GM21360 (cell line): ENCODE measurements around the gene BRME1.

Source experiments
- ATAC-seq: cut with Tn5 transposase; IDR thresholded peaks from one replicate; pipeline ENCODE4 v1.9.1; 2021; ENCODE audit warnings: mild to moderate bottlenecking, moderate library complexity; ENCODE audit not compliant: unreplicated experiment

BRME1 gene

DNA sequence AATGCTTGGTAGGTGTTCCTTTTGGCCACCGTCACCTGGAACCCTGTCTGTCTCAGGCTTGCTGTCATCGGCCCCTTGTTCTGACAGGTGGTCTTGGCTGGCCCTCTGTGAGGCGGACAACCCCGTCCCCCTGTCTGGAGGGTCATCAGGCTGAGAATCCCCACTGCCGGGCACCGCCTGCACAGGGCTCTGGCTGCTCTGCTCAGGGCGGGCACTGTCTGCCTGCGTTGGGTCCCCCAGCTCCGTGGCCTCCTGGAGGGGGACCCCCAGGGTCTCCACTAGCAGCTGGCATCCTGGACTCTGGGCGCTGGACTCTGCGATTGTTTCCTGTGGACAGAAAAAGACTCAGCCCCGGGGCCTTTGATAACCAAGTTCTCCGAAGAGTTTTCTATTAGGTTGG lies 15.8 kb downstream of the BRME1 start:
- no peak for ATAC-seq

DNA sequence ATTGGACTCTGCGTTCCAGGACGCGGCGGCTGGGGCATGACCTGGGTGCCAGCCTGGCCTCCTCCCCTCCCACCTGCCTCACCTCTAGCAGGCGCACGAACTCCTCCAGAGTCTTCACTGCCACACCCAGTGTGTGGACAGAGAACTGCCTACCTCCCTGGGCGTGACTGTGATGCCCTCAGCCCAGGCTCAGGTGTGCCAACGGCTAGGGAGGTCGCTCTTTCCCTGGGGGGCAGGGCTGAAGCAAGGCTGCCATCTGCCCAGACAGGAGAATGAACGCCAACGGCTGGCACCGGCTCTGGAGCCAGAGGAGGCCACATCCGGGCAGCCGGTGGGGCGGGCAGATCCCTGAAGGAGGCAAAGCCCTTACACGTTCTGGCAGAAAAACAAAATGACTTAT lies 17.6 kb downstream of the BRME1 start:
- no peak for ATAC-seq

DNA sequence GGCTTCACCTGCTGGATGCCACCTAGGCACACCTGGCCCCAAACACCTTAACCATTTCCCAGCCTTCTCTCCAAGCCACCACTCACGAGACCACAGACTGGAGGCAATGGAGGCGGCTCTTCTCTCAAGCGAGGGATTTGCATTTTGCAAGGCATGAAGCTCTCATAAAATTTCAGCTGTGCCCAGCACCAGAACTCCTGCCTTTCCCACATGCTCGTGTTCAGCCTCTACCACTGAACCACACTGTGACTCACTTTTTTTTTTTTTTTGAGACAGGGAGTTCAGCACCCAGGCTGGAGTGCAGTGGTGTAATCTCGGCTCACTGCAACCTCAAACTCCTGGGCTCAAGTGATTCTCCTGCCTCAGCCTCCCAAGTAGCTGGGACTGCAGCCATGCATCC lies 18.4 kb downstream of the BRME1 start:
- ATAC-seq: no peak

DNA sequence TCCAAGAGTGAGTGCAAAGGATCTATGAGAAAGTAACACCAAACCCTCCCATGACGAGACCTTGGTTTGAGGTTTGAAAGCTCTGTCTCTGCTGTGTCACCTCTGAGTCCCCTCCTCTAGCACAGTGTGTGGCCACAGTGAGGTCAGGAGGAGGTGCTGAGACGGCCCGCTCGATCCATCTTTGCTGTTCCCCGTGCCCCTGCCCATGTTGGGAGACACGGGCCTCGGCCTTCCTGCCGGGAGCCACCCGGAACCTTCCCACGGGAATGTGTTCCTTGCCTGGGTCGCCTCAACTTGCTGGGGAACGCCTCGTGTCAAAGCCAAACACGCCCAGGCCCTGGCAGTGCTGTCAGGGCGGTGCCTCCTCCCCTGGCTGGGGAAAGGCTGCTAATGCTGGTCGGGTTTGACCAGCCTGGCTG lies 18.9 kb downstream of the BRME1 start:
- ATAC-seq: no peak

DNA sequence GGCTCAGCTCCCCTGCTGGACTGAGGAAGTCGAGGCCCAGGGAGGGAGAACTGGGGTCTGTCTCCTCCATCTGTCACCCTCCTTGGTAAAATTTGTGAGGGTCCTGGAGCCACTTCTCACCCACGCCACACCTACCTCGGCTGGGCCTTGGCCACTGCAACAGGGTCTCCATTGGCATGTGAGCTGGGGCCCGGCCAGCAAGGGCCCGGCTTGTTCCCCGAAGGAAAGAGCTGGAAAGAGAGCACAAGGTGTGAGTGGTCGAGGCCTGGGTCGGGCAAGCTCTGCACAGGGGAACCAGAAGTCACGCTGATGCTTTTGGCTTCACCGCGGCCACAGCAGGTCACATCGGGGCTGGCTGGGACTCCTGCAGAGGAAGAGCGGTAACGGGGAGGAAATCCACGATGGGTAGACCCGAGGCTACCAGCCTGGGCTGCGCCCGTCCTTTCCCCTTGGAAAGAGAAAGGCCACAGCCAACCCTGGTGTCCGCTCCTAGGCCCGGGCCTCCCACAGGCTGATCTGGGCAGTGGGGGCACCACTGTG lies 20.0 kb downstream of the BRME1 start:
- ATAC-seq: no peak

DNA sequence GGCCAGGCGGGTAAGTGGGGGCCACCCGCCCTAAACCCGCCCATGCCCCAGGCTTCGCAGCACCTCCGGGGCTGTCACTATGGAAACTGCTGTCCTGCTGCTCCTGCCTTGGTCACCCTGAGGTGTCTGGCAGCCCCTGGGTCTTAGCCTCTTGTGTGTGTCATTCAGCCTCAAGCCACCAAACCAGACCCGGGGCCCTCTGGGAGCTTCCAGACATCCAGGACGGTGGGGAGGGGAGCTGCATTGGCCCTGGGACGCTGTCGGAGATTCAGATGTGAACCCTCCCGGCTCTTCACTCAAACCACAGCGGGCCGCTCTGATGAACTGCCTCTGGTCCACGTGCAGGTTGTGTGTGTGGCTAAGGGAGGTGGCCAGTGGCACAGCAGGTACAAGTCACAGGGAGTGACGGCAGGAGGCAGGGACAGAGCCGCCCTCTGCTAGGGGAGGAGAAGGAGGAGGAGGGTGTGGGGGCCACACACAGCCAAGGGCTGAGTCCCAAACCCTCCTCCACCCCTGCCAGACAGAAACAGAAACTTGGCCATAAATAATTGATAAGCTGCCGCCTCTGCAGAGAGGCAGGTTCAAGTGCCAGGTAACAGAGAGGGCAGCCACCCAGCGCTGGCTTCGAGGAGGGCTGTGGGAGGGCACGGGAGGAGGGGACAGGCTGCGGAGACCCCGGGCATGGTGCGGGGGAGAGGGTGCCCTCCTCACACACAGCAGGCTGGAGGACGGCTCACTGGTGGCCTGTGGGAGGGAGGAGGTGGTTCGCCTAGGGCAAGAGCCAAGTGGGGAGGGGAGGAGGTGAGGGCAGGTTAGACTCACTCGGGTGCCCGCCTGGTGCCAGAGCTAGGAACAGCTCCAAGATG lies 21.0 kb downstream of the BRME1 start:
- ATAC-seq: no peak

DNA sequence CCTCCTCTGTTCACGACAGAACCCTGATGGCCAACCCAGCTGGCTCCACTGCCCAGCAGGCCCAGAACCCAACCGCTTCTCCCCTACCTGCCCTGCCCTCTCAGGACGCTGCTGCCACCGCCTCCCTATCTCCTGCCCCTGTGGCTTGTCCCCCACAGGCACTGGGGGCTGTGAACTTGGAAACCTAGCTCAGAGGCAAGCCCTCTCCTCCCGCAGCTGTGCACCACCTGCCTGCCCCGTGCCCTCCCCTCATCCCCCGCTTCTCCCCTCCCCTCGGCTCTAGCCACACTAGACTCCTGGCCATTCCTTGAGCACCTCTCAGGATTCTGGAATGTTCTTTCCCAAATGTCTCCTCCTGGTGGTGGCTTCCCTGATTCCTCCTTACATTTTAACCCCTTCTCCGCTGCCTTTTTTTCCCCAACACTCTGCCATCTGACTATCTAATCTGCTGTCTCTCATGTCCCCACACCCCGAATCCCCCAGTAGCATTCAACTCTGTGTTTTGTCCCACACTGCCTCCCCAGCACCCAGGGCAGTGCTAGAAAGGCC lies 22.3 kb downstream of the BRME1 start:
- no peak for ATAC-seq

DNA sequence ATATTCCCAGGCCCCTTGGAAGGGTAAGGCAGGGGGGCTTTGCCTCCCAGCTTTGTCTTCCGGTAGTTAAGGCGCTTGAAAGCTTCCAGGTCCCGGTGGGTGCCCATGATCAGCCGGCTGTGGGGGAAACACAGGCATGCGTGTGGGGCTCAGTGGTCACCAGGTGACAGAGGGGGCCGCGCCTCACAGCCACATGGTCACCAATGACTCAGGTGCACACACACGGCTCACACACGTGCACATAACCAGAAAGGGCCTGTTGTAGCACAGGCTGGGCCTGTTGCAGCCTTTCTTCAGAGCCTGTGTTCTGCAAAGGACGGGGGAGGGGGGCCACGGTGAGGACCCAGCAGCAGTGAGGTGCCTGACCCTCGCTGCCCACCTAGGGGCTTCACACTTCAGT lies 23.1 kb downstream of the BRME1 start:
- no peak for ATAC-seq

DNA sequence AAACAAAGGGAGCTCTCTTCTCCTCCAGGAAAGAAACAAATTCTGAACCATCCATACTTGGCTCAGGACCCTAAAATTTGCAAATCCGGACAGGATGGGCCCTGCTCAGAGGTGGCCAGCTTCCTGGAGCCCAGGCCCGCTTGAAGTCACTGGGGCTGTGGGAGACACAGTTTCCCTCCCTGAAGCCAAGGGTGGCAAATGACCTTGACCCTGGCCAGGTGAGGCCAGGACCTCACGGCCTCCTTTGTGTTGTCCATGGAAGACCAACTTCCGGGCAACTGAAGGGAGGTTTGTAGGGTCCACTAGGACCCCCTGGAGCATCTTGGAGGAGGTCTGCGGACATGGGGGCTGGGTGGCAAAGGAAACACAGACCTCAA lies 23.5 kb downstream of the BRME1 start:
- no peak for ATAC-seq

DNA sequence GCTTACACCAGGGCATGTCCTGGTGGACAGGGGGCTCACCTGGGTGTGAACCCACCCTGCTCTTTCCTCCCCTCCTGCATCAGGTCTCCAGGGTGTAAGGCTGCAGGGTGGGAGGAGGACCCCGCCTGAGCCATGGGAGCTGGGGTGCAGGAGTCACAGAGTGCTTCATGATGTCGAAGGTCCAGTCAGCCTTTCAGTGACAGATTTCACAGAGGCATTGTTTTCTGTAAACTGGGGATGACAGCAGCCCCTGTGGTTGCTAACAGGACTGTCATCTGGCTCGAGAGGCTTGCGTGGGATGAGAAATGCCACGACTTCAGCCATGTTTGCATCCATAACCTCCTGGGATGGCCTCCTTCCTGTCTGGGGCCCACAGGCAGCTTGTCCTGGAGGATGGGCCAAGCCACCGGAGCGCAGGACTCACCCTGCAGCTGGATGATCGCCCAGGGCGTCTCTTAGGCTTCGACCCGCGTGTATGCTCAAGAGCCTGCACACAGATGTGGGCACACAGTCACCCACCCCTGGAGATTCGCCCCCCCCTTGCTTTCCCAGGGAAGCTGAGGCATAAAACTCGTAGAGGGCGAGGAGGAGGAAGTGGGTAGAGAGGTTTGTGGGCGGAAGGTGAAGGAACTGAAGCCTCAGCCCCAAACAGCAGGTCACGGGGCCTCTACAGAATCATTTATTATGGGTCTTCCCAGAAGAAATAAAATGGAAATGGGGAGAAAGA lies 24.1 kb downstream of the BRME1 start:
- ATAC-seq: no peak

DNA sequence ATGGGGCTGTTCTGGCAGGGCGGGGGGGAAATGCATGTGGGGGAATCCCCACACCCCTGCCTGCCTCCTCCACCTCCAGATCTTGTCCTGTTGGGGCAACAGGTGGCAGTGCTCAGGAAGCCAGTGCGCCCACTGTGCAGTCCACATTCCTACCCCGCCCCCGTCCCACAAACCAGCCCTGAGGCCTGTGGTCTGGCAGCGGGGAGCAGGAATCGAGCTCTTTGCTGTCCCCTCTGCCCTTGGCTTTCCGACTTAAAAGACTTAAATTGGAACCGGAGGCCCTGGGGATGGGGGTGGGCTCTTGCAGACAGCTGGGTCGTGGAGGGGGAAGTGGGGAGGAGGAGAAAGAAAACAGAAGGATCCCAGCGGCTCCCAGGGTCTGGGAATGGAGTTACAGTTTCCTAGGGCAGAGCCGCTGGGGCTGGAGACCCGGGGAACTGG lies 24.6 kb downstream of the BRME1 start:
- no peak for ATAC-seq

DNA sequence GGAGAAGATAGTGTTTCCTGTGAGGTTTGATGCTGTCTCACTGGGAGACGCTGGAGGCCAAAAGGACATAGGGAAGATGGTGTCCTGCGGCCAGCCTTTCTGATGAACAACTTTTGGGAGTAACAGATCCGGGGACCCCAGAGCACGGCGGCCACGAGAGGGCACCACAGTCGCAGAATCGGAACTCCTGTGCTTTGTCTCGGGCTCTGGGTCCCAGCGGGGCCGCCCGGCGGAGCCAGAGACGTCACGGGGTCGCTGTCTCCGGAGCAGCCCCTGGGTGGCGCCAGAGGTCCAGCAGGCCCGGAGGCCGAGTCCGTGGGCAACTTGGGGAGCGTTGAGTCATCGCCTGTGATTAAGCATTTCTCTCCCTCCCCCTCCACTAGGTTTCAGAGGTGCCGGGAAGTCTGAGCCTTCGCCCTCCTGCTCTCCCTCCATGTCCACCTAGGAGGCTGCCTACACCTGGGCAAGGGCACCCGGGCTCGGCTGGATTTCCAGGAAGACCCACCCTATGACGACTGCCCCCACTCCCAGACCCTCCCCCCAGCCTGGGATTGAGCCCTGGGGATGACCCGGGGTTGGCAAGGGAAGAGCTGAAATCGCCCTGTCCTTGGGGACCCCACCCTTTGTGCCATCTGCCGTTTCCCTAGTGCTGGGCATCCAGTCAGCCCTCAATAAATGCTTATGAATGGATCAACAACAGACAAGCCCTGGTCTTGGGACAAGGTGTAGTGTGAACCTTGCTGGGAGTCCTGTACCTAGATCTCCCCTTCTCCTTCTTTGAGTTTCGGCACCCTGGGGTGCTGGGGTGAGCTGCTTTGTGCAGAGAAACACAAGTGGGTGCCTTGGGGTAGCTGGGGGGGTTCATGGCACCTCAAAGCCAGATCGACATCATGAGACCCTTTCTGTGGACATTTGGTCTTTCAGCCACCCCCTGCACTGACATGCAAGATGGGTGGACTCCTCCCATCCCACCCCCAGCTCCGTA lies 25.6 kb downstream of the BRME1 start:
- ATAC-seq: peak; percentile 83

DNA sequence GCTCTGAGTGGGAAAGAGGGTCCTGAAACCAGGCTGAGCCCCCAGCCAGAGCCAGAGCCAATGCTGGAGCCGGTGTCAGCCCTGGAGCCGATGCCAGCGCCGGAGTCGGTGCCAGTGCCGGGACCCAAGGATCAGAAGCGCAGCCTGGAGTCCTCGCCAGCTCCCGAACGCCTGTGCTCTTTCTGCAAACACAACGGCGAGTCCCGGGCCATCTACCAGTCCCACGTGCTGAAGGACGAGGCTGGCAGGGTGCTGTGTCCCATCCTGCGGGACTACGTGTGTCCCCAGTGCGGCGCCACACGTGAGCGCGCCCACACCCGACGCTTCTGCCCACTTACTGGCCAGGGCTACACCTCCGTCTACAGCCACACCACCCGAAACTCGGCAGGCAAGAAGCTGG lies 28.6 kb downstream of the BRME1 start:
- no peak for ATAC-seq

DNA sequence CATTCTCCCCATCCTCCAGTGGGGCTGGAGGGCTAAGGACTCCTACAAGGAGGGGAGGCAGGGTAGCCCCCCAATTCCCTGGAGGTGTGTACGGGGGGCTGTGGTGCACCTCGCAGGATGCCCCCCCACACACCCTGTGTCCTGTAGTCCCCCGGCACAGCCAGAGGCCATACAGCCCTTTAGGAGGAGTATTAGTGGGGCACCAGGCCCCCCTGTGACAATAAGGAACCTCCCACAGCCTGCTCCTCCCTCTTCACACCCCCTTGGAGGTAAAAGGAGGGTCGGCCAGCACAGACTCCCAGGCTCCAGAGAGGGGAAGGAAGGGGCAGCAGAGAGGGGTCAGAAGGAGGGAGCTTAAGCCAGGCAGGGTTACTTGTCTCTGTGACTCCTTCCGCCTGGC lies 29.1 kb downstream of the BRME1 start, which contains the start of gene NANOS3:
TSS of gene NANOS3 (plus strand) at position 301 of the 400 bp plus-strand sequence. CDS start 115 bp downstream, outside the sequence.
- ATAC-seq: no peak

DNA sequence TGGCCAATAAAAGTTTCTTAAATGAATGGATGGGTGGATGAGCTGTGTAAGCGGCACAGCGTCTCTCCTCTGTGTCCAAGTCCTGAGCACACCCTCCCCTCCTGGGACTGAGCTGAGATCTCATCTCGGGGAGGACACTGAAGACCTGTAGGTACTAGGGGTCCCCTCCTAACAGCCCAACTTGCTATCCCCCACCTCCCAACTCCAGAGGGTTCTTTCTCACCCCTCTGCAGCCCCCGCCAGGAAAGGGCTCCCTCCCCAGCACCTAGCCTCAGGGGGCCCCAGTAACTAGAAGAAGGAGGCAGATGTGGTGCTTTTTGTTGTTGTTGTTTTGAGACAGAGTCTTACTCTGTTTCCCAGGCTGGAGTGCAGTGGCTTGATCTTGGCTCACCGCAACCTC lies 30.1 kb downstream of the BRME1 start:
- ATAC-seq: no peak

DNA sequence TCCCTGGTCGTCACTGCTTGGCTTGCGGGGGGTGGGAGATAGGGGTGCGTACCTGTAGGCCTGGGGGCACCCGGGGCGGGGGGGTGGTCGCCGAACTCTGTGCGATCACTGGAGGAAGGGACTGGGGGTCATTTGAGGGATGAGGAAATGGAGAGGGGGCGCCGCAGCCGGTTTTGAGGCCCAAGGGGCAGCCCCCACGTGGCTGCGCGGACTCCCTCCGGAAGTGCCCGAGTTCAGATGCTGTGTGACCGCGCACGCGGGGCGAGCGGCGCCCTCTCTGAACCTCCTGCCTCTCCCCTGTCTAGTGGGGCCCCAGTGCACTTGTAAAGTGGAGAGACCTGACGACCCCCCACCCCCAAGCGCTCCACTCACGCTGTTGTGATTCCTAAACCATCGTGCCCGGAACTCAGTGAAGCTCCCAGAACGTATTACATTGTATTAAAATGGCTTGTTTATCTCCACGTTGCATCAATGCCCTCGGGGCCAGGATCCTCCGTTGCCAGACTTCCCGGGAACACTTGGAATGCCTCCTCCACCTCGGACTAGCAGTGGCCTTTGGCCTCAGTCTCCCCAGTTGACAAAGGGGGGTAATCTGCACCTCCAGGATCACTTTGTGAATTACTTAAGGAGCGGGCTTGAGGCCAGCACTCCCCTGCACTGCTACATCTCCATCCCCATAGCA lies 31.9 kb downstream of the BRME1 start:
- no peak for ATAC-seq

DNA sequence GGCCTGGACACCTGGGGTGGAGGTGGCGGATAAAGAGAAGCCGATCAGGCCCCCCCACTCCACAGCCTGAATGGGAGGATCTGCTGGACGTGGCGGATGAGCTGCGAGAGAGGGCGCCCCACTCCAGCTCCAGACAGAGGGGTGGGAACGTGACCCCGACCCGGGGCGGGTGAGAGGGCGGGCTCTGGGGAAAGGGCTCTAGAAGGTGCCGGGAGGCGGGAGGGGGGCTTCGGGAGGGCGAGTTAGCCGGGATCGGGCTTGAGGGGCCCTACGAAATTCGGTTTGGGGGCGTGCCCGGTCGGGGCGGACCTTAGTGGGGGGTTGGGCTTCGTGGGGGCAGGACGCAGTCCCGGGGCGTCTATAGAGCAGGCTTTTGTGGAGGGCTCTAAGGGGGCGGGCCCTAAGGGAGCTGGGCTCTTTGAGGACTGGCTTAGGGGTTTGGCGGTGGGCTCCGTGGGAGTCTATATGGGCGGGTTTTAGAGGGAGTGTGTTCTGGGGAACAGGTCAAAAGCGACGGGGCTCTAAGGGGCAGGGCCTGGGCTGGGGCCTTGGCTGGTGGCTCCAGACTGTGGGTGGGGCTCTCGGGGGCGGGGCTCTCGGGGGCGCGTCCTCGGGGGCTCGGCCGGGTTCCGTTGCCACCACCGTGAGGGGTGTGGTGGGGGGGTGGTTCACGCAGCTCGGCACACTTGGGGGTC lies 33.1 kb downstream of the BRME1 start:
- ATAC-seq: no peak

DNA sequence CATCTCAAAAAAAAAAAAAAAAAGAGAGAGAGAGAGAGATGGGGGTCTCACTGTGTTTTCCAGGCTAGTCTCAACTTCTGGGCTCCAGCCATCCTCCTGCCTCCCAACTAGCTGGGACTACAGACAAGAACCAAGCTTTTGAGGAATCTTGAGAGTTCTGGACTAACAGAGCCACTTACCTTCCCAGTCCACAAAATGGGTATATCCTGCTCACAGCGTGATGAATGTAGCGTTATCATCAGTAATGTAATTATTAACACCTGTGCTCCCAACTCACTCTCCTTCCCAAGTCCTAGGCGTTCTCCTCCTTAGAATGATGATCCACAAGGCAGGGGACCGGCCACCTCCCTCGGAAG lies 33.6 kb downstream of the BRME1 start:
- ATAC-seq: no peak

DNA sequence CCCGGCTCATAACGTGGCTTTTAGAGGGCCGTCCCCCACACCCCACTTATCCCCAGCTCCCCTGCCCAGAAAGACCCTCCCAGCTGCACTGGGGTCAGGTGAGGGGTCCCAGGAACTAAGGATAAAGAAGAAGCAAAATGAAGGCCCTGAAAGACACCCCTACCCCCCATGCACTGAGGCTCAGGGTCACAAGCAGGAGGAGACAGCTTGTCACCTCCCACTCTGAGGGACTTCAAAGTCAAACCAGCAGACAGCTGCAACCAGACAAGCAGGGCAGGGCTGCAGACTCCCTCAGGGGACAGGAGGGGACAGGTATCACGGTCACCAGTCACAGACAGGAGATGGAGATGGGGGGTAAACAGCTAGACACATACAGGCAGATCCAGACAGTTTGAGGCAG lies 35.0 kb downstream of the BRME1 start:
- ATAC-seq: no peak
